ENCODE measurements around the gene CERT1. TPM values are rescaled to one million over a fixed set of nuclear protein-coding genes. Genes with fewer than 3 reads are reported as not detected.

CERT1 gene
- total RNA-seq, 1 donor, result 37.8 TPM

DNA sequence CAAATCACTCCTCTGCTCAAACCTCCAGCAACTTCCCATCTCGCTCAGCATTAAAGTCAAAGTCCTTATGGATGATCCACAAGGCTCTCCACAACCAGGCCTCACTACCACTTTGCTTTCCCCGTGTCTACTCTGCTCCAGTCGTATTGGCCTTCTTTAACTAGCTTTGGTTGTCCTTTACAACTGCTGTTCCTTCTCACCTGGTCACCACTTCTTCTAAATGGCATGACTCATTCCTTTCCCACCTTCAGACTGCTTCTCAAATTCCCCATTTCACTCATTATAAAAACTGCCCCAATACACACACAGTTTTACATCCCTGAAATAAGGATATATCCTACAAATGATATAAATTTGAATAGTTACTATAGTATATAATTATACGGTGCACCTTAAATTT, 30.4 kb downstream of the CERT1 start:
- TF ChIP-seq, protein P1, sequence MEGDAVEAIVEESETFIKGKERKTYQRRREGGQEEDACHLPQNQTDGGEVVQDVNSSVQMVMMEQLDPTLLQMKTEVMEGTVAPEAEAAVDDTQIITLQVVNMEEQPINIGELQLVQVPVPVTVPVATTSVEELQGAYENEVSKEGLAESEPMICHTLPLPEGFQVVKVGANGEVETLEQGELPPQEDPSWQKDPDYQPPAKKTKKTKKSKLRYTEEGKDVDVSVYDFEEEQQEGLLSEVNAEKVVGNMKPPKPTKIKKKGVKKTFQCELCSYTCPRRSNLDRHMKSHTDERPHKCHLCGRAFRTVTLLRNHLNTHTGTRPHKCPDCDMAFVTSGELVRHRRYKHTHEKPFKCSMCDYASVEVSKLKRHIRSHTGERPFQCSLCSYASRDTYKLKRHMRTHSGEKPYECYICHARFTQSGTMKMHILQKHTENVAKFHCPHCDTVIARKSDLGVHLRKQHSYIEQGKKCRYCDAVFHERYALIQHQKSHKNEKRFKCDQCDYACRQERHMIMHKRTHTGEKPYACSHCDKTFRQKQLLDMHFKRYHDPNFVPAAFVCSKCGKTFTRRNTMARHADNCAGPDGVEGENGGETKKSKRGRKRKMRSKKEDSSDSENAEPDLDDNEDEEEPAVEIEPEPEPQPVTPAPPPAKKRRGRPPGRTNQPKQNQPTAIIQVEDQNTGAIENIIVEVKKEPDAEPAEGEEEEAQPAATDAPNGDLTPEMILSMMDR (IDR thresholded peaks at IDR 0.05; ENCODE audit: insufficient read depth, low read length), result no peak

DNA sequence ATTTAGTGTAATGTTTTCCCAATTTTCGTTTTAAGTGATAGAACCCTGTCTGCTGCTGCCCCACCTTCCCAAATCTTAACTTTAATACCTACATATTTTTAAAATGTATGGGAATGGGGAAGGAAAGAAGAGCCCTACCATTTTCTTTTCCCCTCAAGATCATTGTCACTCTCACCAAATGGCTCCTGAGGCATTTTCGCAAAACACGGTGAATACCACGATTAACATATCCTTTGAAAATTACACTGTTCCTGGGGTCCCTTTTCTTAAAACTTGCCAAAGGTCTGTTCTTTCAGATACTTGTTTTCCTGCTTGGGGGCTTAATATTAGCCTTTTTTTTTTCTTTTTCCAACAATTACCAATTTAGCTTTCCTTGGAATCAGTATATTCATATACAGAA, 36.1 kb downstream of the CERT1 start:
- H3K4me3 ChIP-seq (ENCODE audit: low read depth, low read length), result no peak overlapping the region
- TF ChIP-seq, protein P1 (IDR thresholded peaks at IDR 0.05; ENCODE audit: insufficient read depth, low read length), result no peak
- no peak for DNase-seq (ENCODE audit: low read depth)

More for the DNA sequence above, 30.4 kb downstream of the CERT1 start:
- DNase-seq (ENCODE audit: low read depth), result no peak
- H3K4me3 ChIP-seq (ENCODE audit: low read depth, low read length), result no peak overlapping the region

DNA sequence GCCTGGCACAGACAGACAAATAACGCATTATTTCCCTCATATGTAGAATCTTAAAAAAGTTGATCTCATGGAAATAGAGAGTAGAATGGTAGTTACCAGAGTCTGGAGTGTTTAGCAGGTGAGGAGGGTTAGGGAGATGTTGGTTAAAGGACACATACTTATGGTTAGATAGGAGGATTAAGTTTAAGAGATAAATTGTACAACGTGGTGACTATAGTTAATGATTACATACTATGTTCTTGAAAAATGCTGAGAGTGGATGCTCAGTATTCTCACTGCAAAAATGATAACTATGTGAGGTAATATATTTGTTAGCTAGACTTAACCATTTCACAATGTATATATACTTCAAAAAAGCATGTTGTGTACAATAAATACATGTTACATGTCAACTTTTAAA, 38.0 kb downstream of the CERT1 start:
- TF ChIP-seq, protein P1 (IDR thresholded peaks at IDR 0.05; ENCODE audit: insufficient read depth, low read length), result no peak
- DNase-seq (ENCODE audit: low read depth), result no peak
- H3K4me3 ChIP-seq (ENCODE audit: low read depth, low read length), result no peak overlapping the region

DNA sequence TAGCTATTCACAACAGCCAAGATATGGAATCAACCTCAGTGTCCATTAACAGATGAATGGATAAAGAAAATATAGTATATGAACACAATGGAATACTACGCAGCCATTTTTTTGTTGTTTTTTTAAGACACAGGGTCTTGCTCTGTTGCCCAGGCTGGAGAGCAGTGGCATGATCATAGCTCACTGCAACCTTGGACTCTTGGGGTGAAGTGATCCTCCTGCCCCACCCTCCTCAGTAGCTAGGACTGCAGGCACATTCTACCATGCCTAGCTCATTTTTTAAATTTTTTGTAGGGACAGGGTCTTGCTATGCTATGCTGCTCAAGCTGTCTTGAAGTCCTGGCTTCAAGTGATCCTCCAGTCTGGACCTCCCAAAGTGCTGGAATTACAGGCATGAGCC, 38.5 kb downstream of the CERT1 start:
- DNase-seq (ENCODE audit: low read depth), result no peak
- TF ChIP-seq, protein P1 (IDR thresholded peaks at IDR 0.05; ENCODE audit: insufficient read depth, low read length), result no peak
- H3K4me3 ChIP-seq (ENCODE audit: low read depth, low read length), result no peak overlapping the region

DNA sequence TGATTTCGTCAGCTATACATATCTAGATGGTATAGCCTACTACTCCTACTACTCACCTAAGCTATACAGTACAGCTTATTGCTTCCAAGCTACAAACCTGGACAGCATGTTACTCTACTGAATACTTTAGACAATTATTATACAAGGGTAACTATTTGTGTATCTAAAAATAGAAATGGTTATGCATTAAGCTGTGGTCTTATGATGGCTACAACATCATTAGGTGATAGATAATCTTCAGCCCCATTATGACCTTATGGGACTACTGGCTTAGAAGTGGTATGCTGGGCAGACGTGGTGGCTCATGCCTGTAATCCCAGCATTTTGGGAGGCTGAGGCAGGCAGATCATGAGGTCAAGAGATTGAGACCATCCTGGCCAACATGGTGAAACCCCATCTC, 40.2 kb downstream of the CERT1 start:
- no peak overlapping the region for H3K4me3 ChIP-seq (ENCODE audit: low read depth, low read length)
- TF ChIP-seq, protein P1 (IDR thresholded peaks at IDR 0.05; ENCODE audit: insufficient read depth, low read length), result no peak
- DNase-seq (ENCODE audit: low read depth), result no peak

DNA sequence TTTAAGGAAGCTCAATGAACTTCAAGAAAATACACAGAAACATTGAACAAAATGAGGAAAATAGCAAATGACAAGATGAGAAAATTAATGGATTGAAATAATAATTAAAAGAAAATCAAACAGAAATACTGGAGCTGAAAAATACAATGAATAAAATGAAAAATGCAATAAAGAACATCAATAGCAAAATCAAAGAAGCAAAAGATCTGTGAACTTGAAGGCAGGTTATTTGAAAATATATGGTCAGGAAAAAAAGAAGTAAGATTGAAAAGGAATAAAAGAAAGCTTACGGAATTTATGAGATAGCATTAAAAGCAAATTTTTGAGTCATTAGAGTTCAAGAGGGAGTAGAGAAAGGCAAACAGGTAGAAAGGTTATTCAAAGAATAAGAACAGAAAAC, 42.4 kb downstream of the CERT1 start:
- DNase-seq (ENCODE audit: low read depth), result no peak
- TF ChIP-seq, protein P1 (IDR thresholded peaks at IDR 0.05; ENCODE audit: insufficient read depth, low read length), result no peak
- H3K4me3 ChIP-seq (ENCODE audit: low read depth, low read length), result no peak overlapping the region

DNA sequence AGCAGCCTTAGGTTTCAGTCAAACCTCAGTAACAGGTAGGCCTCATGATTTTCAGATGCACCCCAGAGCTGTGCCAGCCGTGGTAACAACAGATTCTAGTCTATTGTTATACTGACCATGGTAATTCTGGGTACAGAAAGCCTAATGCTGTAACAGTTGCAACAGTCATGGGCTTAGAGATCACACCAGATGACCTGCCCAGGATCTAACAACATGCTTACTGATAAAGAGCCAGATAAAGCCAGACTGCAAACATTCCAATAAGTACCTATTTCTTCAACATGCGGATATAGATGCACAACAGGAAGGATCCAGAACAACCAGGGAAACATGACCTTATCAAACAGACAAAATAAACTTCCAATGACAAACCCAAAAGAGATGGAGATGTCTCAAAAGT, 42.8 kb downstream of the CERT1 start:
- DNase-seq (ENCODE audit: low read depth), result no peak
- TF ChIP-seq, protein P1 (IDR thresholded peaks at IDR 0.05; ENCODE audit: insufficient read depth, low read length), result no peak
- no peak overlapping the region for H3K4me3 ChIP-seq (ENCODE audit: low read depth, low read length)
